A549 (cell line): ENCODE results near the gene ILDR2. TPM values are rescaled to one million over a fixed set of nuclear protein-coding genes. Genes with fewer than 3 reads are reported as not detected.

Source experiments
- ATAC-seq, 2 experiments: fragments of 200-7000 bp in 1 of 2; fragments of >200 bp in 1 of 2; cut with Nextera tagmentation in 1 of 2; cut with Tn5 transposase in 1 of 2; 3 replicates each; pipeline versions ENCODE4 v1.8.0 to v1.9.1; 2018 to 2020; ENCODE audit warnings: mild to moderate bottlenecking in 1 of 2, moderate library complexity in 1 of 2
- CTCF ChIA-PET: fragments of 300-600 bp; sonication (Branson Sonifier 250); formaldehyde crosslinking; extraction: SDS; loops from one replicate; lab custom pipeline; 2021; ENCODE audit warnings: antibody characterized with exemption, inconsistent platforms; lab: Yijun Ruan, JAX
- POLR2A ChIA-PET: fragments of 350-600 bp; formaldehyde crosslinking; extraction: SDS; loops from one replicate; lab custom pipeline; 2021; ENCODE audit warnings: antibody characterized with exemption, inconsistent platforms; lab: Yijun Ruan, JAX
- DNase-seq, 2 experiments: peaks; one replicate each; pipeline versions ENCODE4 v3.0.0 to v3.0.0-alpha.2; 2011 to 2016; ENCODE audit warnings: low read depth in 1 of 2, low spot score in 1 of 2
- FAIRE-seq: peaks from 2 replicates; lab custom pipeline; 2011; peaks lifted over from hg19 to GRCh38; lab: Jason Lieb, UNC
- H3K27ac ChIP-seq, 2 experiments: fragments of >200 bp; sonication (Bioruptor Twin); formaldehyde crosslinking; 3 replicates each; pipeline ENCODE4 v1.5.1; 2016 to 2017
- H3K4me1 ChIP-seq: fragments of >200 bp; sonication (Bioruptor Twin); formaldehyde crosslinking; 3 replicates; pipeline ENCODE4 v1.6.1; 2016
- H3K4me2 ChIP-seq: fragments of >200 bp; sonication (Bioruptor Twin); formaldehyde crosslinking; 3 replicates; pipeline ENCODE4 v1.6.1; 2016
- H3K4me3 ChIP-seq: fragments of >200 bp; sonication (Bioruptor Twin); formaldehyde crosslinking; 3 replicates; pipeline ENCODE4 v1.5.1; 2016
- H3K9me3 ChIP-seq: fragments of >200 bp; sonication (Bioruptor Twin); formaldehyde crosslinking; 3 replicates; pipeline ENCODE4 v1.6.1; 2016
- CEBPB ChIP-seq, 2 experiments: fragments of >200 bp in 1 of 2; sonication (Bioruptor Twin) in 1 of 2; formaldehyde crosslinking in 1 of 2; IDR thresholded peaks; 2 replicates each; pipeline ENCODE4 v1.6.1; 2012 to 2016
- CHD2 ChIP-seq: fragments of 150-350 bp; IDR thresholded peaks from 2 replicates; pipeline ENCODE4 v1.6.1; 2014; ENCODE audit warnings: low read length; ENCODE audit not compliant: partially characterized antibody
- CHD4 ChIP-seq: fragments of 200-600 bp; sonication (generic); IDR thresholded peaks from 2 replicates; pipeline ENCODE4 v1.6.1; 2016; ENCODE audit warnings: antibody characterized with exemption, mild to moderate bottlenecking, borderline replicate concordance
- EHF ChIP-seq: fragments of 250-450 bp; sonication (Bioruptor Pico); IDR thresholded peaks from 2 replicates; pipeline ENCODE4 v1.5.0; 2020; ENCODE audit warnings: mild to moderate bottlenecking
- ESRRA ChIP-seq: fragments of 150-350 bp; IDR thresholded peaks from 2 replicates; pipeline ENCODE4 v1.6.1; 2014; ENCODE audit warnings: mild to moderate bottlenecking, low read length, borderline replicate concordance
- FOSB ChIP-seq: fragments of 250-450 bp; sonication (Bioruptor Pico); IDR thresholded peaks from 2 replicates; pipeline ENCODE4 v1.5.0; 2020; ENCODE audit warnings: mild to moderate bottlenecking, moderate library complexity
- FOSL2 ChIP-seq, 2 experiments: fragments of 450-650 bp in 1 of 2; fragments of >200 bp in 1 of 2; sonication (Bioruptor Twin) in 1 of 2; formaldehyde crosslinking; IDR thresholded peaks; 2 replicates each; pipeline versions ENCODE4 v1.5.0 to v1.6.1; 2016 to 2020; ENCODE audit warnings: mild to moderate bottlenecking in 1 of 2, moderate library complexity in 1 of 2
- GATA3 ChIP-seq: IDR thresholded peaks from 2 replicates; pipeline ENCODE4 v1.6.1; 2012; ENCODE audit warnings: borderline replicate concordance
- HDAC2 ChIP-seq: fragments of 200-600 bp; sonication (generic); IDR thresholded peaks from 2 replicates; pipeline ENCODE4 v1.6.1; 2016
- HES2 ChIP-seq: fragments of >200 bp; sonication (Bioruptor Twin); formaldehyde crosslinking; IDR thresholded peaks from 2 replicates; pipeline ENCODE4 v1.6.1; 2016
- HOXB13 ChIP-seq: fragments of 250-450 bp; sonication (Bioruptor Pico); IDR thresholded peaks from 2 replicates; pipeline ENCODE4 v1.5.0; 2020; ENCODE audit warnings: low read depth, mild to moderate bottlenecking, moderate library complexity
- HOXB5 ChIP-seq: fragments of 250-450 bp; sonication (Bioruptor Pico); IDR thresholded peaks from 2 replicates; pipeline ENCODE4 v1.5.0; 2020; ENCODE audit warnings: mild to moderate bottlenecking, moderate library complexity
- KDM1A ChIP-seq: fragments of 200-600 bp; sonication (generic); IDR thresholded peaks from 2 replicates; pipeline ENCODE4 v1.6.1; 2016; ENCODE audit warnings: low read depth, mild to moderate bottlenecking
- NR3C1 ChIP-seq: fragments of >200 bp; sonication (Bioruptor Twin); formaldehyde crosslinking; IDR thresholded peaks from 3 replicates; pipeline ENCODE4 v1.6.1; 2017
- PHF8 ChIP-seq: fragments of 200-600 bp; sonication (generic); IDR thresholded peaks from 2 replicates; pipeline ENCODE4 v1.6.1; 2016; ENCODE audit warnings: low read depth, mild to moderate bottlenecking, antibody characterized with exemption, moderate library complexity, borderline replicate concordance
- POLR2A ChIP-seq: IDR thresholded peaks from 2 replicates; pipeline ENCODE4 v1.6.1; 2012; ENCODE audit warnings: mild to moderate bottlenecking, low read length
- POLR2AphosphoS2 ChIP-seq: conservative IDR thresholded peaks from 2 replicates; pipeline ENCODE4 v1.6.1; 2012; ENCODE audit warnings: low read length, improper control_type of control experiment, inconsistent platforms
- REST ChIP-seq: fragments of 200-600 bp; sonication (generic); IDR thresholded peaks from 2 replicates; pipeline ENCODE4 v1.6.1; 2016; ENCODE audit warnings: antibody characterized with exemption, mild to moderate bottlenecking, moderate library complexity
- RFX5 ChIP-seq: fragments of 450-650 bp; IDR thresholded peaks from 2 replicates; pipeline ENCODE4 v1.7.1; 2014; ENCODE audit warnings: antibody characterized with exemption, mild to moderate bottlenecking, moderate library complexity
- RNF2 ChIP-seq: fragments of 200-600 bp; sonication (generic); IDR thresholded peaks from 2 replicates; pipeline ENCODE4 v1.6.1; 2016; ENCODE audit warnings: low read depth, mild to moderate bottlenecking, antibody characterized with exemption, moderate library complexity, borderline replicate concordance
- TP53 ChIP-seq: fragments of 250-450 bp; sonication (Bioruptor Pico); IDR thresholded peaks from 2 replicates; pipeline ENCODE4 v1.5.0; 2021; ENCODE audit warnings: mild to moderate bottlenecking, moderate library complexity
- USF2 ChIP-seq: fragments of 450-650 bp; IDR thresholded peaks from 2 replicates; pipeline ENCODE4 v1.6.1; 2014; ENCODE audit warnings: antibody characterized with exemption
- ZNF302 ChIP-seq: fragments of 250-450 bp; sonication (Bioruptor Pico); IDR thresholded peaks from 2 replicates; pipeline ENCODE4 v1.9.0; 2021; ENCODE audit warnings: inconsistent platforms, mild to moderate bottlenecking, moderate library complexity
- WGBS: methylation state at CpG from one replicate; pipeline ENCODE4 v1.1.6; 2017; ENCODE audit errors: missing lambda C conversion rate; 5-methylcytosine and 5-hydroxymethylcytosine counted together
- polyA plus RNA-seq, 4 experiments: library from polyadenylated mRNA; depleted of rRNA in 3 of 4; stranded (reverse); fragments of >200 nt; fragmentation: RNase III in 1 of 4; extraction: RNeasy Plus Mini Kit Qiagen cat#74134 plus additional on column Dnase treatment in 1 of 4; gene quantifications; 2 replicates in 3 of 4; 3 replicates in 1 of 4; pipeline ENCODE4 v1.2.3, GENCODE V29; 2011 to 2017

ILDR2 gene
- polyA plus RNA-seq, 2 of the 4 experiments (the other 2 are of a cell fraction) = 0.04 TPM; not detected in 1

- no peak for TF ChIP-seq USF2
Measured at GRCh38 chr1:166933633-166934032, 41.7 kb downstream of the ILDR2 start (continued).

GRCh38 chr1:166933140-166933539, 42.2 kb downstream of the ILDR2 start:
- TF ChIP-seq CHD2 (no peak), CHD4 (no peak), CEBPB (IDR thresholded peaks at IDR 0.05) (no peak), POLR2AphosphoS2 (no peak), RFX5 (no peak), TP53 (CRISPR knock-in tag) (no peak), RNF2 (no peak)
- TF ChIP-seq, all 56 proteins: peak for 0
- no peak overlapping the region for H3K4me3 ChIP-seq
- no peak for ATAC-seq
- FAIRE-seq = no peak
- no peak for DNase-seq
- POLR2A ChIA-PET = no interaction called here
- no peak overlapping the region for H3K27ac ChIP-seq
- H3K9me3 ChIP-seq = no peaks in the 10 kb centered on the region
- H3K4me2 ChIP-seq = no peak overlapping the region
- no peaks in the 10 kb centered on the region for H3K4me1 ChIP-seq
- CTCF ChIA-PET = interaction anchor here (1.0 to 1.8 kb wide), 2 partner anchors 23 to 126 kb away, joined by 4 to 10 read pairs; no protein-coding TSS in a partner anchor

- WGBS = 0% methylated on average over 1 of the region's 1 CpG
- ATAC-seq (no peak), DNase-seq (no peak), FAIRE-seq (no peak)
- Histone ChIP-seq H3K9me3 (no peaks in the 10 kb centered on the region), H3K27ac (no peak overlapping the region), H3K4me1 (no peaks in the 10 kb centered on the region), H3K4me2 (no peak overlapping the region), H3K4me3 (no peak overlapping the region)
- TF ChIP-seq CHD4 = no peak
- no peak for TF ChIP-seq NR3C1
- no peak for TF ChIP-seq ESRRA
- no peak for TF ChIP-seq TP53 (CRISPR knock-in tag)
- TF ChIP-seq HOXB13 (CRISPR knock-in tag) = no peak
- no peak for TF ChIP-seq GATA3
- TF ChIP-seq REST = no peak
- TF ChIP-seq PHF8 = no peak
- no peak for TF ChIP-seq FOSB (CRISPR knock-in tag)
- TF ChIP-seq ZNF302 (CRISPR knock-in tag) = no peak
- no peak for TF ChIP-seq EHF (CRISPR knock-in tag)
- TF ChIP-seq CHD2 = no peak
- no peak for TF ChIP-seq FOSL2 (IDR thresholded peaks at IDR 0.05)
- no peak for TF ChIP-seq FOSL2 (CRISPR knock-in tag; IDR thresholded peaks at IDR 0.05)
- TF ChIP-seq POLR2A = no peak
- TF ChIP-seq HES2 = no peak
- TF ChIP-seq KDM1A = no peak
- no peak for TF ChIP-seq HDAC2
- no peak for TF ChIP-seq USF2
- TF ChIP-seq RNF2 = no peak
- TF ChIP-seq HOXB5 (CRISPR knock-in tag) = no peak
- ChIA-PET POLR2A (no interaction called here), CTCF (interaction anchor here (2.4 to 4.8 kb wide), 2 partner anchors 20 to 129 kb away, joined by 9 to 23 read pairs; no protein-coding TSS in a partner anchor)
Measured at GRCh38 chr1:166929911-166930310, 45.4 kb downstream of the ILDR2 start.
